Gastroesophageal sphincter (tissue), 3 donors: Measurements from ENCODE around the gene PI4KA.
"Not testable (repeated sequence)": the region's sequence is repeated elsewhere in the genome, so short reads cannot be mapped to it uniquely, and the experiment has no call there.

Experiments used
- EP300 ChIP-seq: sonication (generic); formaldehyde crosslinking; IDR thresholded peaks from one replicate; pipeline ENCODE4 v1.6.1; 2017; ENCODE audit warnings: antibody characterized with exemption, mild to moderate bottlenecking
- POLR2A ChIP-seq, 2 donors: fragments of 450-650 bp; IDR thresholded peaks; one replicate each; pipeline ENCODE4 v1.6.1; 2017; ENCODE audit warnings: antibody characterized with exemption in 2 of 2, mild to moderate bottlenecking in 2 of 2, moderate library complexity in 1 of 2
- POLR2AphosphoS5 ChIP-seq: sonication (generic); formaldehyde crosslinking; IDR thresholded peaks from one replicate; pipeline ENCODE4 v1.6.1; 2017; ENCODE audit warnings: antibody characterized with exemption
- TF ChIP-seq, protein P1 (sequence below), 4 experiments: fragments of 200-600 bp in 2 of 4; fragments of 450-650 bp in 2 of 4; sonication (generic) in 1 of 4; IDR thresholded peaks; one replicate each; pipeline ENCODE4 v1.5.1; 2017 to 2019; ENCODE audit warnings: antibody characterized with exemption in 4 of 4, mild to moderate bottlenecking in 2 of 4, moderate library complexity in 2 of 4

DNA sequence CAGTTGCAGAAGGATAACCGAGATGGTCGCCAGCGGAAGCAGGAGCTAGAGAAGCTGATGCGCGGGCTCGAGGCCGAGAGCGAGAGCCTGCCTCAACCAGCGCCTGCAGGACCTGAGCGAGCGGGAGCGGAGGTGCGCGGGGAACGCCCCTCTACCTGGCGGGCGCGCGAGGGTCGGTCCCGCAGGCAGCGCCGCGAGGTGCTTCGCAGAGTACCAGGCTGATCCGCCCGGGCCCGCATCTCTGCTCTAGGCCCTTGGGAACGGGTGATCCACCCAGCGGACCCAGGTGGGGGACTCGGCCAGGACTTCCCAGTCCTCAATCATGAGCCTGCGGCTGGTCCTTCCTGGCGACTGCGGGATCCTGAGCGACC is 156.5 kb downstream of the PI4KA start:
- TF ChIP-seq, protein P1, sequence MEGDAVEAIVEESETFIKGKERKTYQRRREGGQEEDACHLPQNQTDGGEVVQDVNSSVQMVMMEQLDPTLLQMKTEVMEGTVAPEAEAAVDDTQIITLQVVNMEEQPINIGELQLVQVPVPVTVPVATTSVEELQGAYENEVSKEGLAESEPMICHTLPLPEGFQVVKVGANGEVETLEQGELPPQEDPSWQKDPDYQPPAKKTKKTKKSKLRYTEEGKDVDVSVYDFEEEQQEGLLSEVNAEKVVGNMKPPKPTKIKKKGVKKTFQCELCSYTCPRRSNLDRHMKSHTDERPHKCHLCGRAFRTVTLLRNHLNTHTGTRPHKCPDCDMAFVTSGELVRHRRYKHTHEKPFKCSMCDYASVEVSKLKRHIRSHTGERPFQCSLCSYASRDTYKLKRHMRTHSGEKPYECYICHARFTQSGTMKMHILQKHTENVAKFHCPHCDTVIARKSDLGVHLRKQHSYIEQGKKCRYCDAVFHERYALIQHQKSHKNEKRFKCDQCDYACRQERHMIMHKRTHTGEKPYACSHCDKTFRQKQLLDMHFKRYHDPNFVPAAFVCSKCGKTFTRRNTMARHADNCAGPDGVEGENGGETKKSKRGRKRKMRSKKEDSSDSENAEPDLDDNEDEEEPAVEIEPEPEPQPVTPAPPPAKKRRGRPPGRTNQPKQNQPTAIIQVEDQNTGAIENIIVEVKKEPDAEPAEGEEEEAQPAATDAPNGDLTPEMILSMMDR (IDR thresholded peaks at IDR 0.05): not testable (repeated sequence)
- TF ChIP-seq POLR2AphosphoS5; POLR2A (IDR thresholded peaks at IDR 0.05); EP300: not testable (repeated sequence)
